GM18499 (cell line): ENCODE measurements around the gene GUCA2A.

Source experiments
- ATAC-seq: cut with Tn5 transposase; IDR thresholded peaks from one replicate; pipeline ENCODE4 v1.9.1; 2021; ENCODE audit warnings: moderate number of reproducible peaks; ENCODE audit not compliant: insufficient read depth, unreplicated experiment

Gene GUCA2A

GRCh38 chr1:42137766-42138165, 26.8 kb downstream of the GUCA2A start:
- ATAC-seq: no peak

- no peak for ATAC-seq
Measured at GRCh38 chr1:42136466-42136865, 28.1 kb downstream of the GUCA2A start.

GRCh38 chr1:42135426-42135825, 29.1 kb downstream of the GUCA2A start:
- no peak for ATAC-seq

GRCh38 chr1:42133809-42134526, 30.6 kb downstream of the GUCA2A start:
- ATAC-seq: no peak

- no peak for ATAC-seq
Measured at GRCh38 chr1:42133390-42133789, 31.2 kb downstream of the GUCA2A start.

GRCh38 chr1:42130061-42130660, 34.4 kb downstream of the GUCA2A start:
- ATAC-seq: no peak

GRCh38 chr1:42128964-42129363, 35.6 kb downstream of the GUCA2A start:
- no peak for ATAC-seq

GRCh38 chr1:42128499-42128898, 36.0 kb downstream of the GUCA2A start:
- no peak for ATAC-seq

- no peak for ATAC-seq
Measured at GRCh38 chr1:42127767-42128166, 36.8 kb downstream of the GUCA2A start.

GRCh38 chr1:42125552-42125951, 39.0 kb downstream of the GUCA2A start:
- ATAC-seq: no peak

GRCh38 chr1:42122408-42122807, 42.1 kb downstream of the GUCA2A start:
- ATAC-seq: no peak

- no peak for ATAC-seq
Measured at GRCh38 chr1:42118125-42118524, 46.4 kb downstream of the GUCA2A start.

- ATAC-seq: no peak
Measured at GRCh38 chr1:42117214-42117613, 47.3 kb downstream of the GUCA2A start.

GRCh38 chr1:42114229-42114628, 50.3 kb downstream of the GUCA2A start:
- ATAC-seq: no peak
